HPDE6-E6E7 (cell line): ENCODE results near the gene TANGO6.

Source experiments
- DNase-seq: peaks from one replicate; pipeline ENCODE4 v3.0.0; 2011; ENCODE audit warnings: missing footprints; ENCODE audit errors: extremely low spot score

TANGO6 gene

GRCh38 chr16:69003500-69003899, 160.2 kb downstream of the TANGO6 start:
- no peak for DNase-seq

- no peak for DNase-seq
Observed at GRCh38 chr16:69005641-69006355, 162.5 kb downstream of the TANGO6 start.

- no peak for DNase-seq
Observed at GRCh38 chr16:69012906-69013305, 169.6 kb downstream of the TANGO6 start.

GRCh38 chr16:69013991-69014390, 170.7 kb downstream of the TANGO6 start:
- DNase-seq, result no peak

- DNase-seq, result no peak
Observed at GRCh38 chr16:69014811-69015210, 171.5 kb downstream of the TANGO6 start.

GRCh38 chr16:69017036-69017783, 173.9 kb downstream of the TANGO6 start:
- DNase-seq, result peak; percentile 80

GRCh38 chr16:69019811-69020210, 176.5 kb downstream of the TANGO6 start:
- no peak for DNase-seq

GRCh38 chr16:69029121-69029520, 185.8 kb downstream of the TANGO6 start:
- DNase-seq, result no peak

- no peak for DNase-seq
Observed at GRCh38 chr16:69031877-69032301, 188.6 kb downstream of the TANGO6 start.

GRCh38 chr16:69033151-69033949, 190.0 kb downstream of the TANGO6 start:
- no peak for DNase-seq

GRCh38 chr16:69035375-69035774, 192.0 kb downstream of the TANGO6 start:
- no peak for DNase-seq

- DNase-seq, result no peak
Observed at GRCh38 chr16:69036399-69037091, 193.2 kb downstream of the TANGO6 start.

- DNase-seq, result no peak
Observed at GRCh38 chr16:69037373-69038160, 194.2 kb downstream of the TANGO6 start.

GRCh38 chr16:69039333-69039941, 196.1 kb downstream of the TANGO6 start:
- no peak for DNase-seq

GRCh38 chr16:69040144-69040909, 197.0 kb downstream of the TANGO6 start:
- peak; percentile 92 for DNase-seq

GRCh38 chr16:69048328-69049120, 205.2 kb downstream of the TANGO6 start:
- DNase-seq, result no peak

GRCh38 chr16:69049146-69049545, 205.8 kb downstream of the TANGO6 start:
- DNase-seq, result no peak

GRCh38 chr16:69049603-69050375, 206.5 kb downstream of the TANGO6 start:
- DNase-seq, result no peak
